MV-4-11 (cell line): Measurements from ENCODE around the gene PIAS4.
"Not testable (repeated sequence)": the region's sequence is repeated elsewhere in the genome, so short reads cannot be mapped to it uniquely, and the experiment has no call there.

Experiments used
- DNase-seq: peaks from one replicate; lab custom pipeline; 2025; lab: John Stamatoyannopoulos, UW

The PIAS4 gene

DNA sequence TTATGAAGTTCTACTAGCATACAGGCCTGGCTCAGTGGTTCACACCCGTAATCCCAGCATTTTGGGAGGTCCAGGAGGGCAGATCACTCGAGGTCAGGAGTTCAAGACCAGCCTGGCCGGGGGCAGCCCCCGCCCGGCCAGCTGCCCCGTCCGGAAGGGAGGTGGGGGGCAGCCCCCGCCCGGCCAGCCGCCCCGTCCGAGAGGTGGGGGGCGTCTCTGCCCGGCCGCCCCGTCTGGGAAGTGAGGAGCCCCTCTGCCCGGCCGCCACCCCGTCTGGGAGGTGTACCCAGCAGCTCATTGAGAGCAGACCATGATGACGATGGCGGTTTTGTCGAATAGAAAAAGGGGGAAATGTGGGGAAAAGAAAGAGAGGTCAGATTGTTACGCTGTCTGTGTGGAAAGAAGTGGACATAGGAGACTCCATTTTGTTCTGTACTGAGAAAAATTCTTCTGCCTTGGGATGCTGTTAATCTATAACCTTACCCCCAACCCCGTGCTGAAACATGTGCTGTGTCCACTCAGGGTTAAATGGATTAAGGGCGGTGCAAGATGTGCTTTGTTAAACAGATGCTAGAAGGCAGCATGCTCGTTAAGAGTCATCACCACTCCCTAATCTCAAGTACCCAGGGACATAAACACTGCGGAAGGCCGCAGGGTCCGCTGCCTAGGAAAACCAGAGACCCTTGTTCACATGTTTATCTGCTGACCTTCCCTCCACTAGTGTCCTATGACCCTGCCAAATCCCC, 8.7 kb upstream of the PIAS4 start:
- DNase-seq, result not testable (repeated sequence)

DNA sequence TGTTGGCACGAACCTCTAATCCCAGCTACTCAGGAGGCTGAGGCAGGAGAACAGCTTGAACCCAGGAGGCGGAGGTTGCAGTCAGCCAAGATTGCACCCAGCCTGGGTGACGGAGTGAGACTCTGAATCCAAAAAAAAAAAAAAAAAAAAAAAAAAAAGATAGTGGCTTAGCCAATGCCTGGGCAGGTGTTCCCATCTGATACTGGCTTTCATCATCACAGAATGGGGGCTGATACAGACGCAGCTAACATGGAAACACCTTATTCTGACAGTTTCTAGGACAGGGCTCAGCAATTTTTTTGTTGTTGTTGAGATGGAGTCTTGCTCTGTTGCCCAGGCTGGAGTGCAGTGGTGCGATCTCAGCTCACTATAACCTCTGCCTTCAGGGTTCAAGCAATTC, 6.7 kb upstream of the PIAS4 start:
- DNase-seq, result not testable (repeated sequence)

DNA sequence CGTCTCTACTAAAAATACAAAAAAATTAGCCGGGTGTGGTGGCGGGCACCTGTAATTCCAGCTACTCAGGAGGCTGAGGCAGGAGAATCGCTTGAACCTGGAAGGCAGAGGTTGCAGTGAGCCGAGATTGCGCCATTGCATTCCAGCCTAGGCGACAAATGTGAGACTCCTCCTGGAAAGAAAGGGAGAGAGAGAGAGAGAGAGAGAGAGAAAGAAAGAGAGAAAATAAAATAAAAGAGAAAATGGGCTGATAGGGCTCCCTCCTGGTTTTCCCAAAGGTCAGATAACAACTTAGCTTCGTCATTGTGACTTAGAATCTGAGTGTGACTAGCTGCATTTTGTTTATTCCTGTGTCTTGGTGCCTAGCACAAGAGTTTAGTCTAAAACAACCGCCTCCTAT, 2.1 kb upstream of the PIAS4 start:
- not testable (repeated sequence) for DNase-seq

DNA sequence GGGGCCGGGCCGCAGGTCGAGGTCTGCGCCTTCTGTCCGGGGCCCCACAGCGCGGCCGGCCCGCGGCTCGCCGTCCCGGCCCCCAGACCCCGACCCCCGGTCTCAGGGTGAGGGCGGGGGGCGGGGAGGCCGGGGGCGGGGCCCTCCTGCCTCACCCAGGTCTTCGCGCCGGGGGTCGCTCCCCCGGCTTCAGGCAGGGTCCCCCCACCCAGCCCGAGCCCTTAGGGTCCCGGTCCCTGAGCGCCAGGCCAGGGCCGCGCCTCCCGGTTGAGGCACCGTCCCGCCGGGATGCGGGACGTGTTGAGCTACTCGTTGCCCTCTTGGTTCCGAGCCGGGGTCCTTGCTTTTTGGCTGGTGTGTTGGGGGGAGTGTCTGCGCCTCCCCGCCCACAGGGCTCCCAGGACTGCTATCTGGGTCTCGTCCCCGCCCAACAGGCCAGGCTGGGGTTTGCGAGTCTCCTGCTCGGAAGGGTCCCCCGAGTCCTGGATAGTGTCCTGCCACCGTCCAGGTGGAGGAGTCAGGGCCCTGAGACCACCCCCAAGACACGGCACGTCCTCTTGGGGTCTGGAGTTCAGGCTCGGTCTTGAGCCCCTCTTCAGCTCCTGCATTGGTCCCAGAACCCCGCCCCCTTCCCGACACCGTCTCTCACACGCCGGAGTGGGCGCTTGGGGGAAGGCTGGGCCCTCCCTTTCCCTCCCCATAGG, 452 bp downstream of the PIAS4 start:
- no peak for DNase-seq

DNA sequence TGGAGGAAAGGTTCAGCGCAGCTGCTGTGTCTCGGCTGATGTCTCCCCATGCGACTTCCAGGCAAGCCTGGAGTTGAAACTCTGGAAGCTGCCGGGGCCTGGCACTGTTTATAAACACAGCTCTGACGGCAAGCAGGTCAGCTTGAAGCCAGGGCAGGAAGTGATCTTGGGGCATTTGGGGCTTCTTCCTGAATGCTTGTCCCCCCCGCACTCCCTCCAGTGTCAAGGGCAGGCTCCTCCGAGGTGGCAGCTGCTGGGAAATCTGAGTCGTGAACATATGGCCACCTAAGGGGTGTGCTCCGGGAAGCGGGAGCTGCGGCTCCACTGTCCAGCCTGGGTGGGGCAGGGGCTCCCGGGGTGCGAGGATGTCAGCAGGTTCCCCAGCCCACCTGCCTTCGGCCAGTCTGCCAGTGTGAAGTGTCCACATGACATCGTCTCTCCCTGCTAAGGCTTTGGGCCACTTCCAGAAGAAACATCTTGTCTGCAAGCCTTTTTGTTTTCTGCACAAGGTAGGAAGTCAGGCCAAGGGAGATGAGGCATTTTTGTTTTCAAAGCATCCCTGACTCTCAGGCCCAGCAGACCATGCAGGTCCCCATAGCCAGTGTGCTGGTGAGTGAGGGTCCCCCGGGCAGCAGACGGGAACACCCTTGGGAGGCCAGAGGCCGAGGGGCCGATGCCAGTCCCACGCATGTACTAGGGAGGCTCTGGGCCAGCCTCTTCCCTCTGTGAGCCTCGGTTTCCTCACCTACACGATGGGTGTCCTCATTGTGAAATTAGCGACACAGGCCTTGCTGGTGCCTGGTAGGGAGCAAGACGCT, 2.7 kb downstream of the PIAS4 start:
- DNase-seq, result no peak

DNA sequence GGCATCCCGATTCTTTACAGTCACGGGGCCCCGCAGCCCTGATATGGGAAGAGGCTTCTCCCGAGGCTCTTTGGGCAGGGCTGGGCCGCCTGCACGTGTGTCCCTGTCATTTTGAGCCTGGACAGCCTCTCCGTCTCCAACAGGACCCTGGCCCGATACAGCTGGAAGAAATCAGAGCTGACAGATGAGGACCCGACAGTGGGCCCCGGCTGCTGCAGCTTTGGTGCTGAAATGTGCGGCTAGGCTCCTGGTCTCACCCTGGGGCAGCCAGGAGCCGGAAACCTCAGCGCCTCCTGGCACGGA, 3.2 kb downstream of the PIAS4 start:
- DNase-seq, result no peak

DNA sequence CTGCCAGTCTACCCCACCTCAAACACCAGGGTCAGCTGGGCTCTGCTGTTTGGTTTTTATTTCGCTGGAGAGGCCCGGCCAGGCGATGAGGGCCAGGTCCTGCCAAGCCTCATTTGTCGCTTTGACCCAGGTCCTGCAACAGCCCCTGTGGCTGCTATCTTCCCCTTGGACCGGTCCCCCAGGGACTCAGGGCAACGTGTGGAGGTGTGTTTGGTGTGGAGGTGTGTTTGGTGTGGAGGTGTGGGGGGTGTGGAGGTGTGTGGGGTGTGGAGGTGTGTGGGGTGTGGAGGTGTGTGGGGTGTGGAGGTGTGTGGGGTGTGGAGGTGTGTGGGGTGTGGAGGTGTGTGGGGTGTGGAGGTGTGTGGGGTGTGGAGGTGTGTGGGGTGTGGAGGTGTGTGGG, 3.9 kb downstream of the PIAS4 start:
- not testable (repeated sequence) for DNase-seq

DNA sequence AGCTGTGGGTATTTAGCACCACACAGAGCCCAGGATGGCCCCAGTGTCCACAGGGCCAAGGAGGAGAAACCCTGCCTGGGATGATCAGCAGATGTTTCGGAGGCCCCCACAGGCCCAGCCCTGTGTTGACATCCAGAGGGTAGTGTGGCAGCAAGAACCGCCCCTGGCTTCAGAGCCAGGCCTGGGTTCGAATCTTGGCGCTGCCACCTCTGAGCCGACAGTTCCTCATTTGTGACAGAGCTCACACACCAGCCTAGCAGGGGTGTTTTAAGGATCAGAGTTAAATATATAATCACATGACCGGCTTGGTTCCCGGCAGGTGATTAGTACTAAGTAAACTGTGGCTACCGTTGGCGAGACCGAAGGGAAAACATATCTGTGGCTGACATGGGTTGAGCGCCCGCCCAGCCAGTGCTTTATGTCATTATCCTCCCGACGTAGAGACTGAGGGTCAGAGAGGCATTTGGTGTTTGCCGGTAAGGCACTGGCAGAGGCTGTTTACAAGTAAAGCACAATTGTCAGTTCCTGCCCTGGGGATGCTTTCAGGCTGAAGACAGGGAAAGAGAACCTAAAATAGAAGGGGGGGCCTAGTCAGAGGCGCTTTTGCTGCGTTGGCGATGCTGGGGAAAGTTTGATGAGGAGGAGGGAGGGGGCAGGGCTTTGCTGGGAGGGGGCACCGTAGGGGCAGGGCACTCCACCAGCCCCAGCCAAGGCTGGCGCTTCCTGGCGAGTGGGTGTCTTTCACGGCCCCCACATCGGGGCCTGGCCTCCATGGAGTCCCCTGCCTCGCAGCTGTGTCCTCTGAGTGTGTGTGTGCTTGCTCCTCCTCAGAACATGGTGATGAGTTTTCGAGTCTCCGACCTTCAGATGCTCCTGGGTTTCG, 4.8 kb downstream of the PIAS4 start:
- no peak for DNase-seq

DNA sequence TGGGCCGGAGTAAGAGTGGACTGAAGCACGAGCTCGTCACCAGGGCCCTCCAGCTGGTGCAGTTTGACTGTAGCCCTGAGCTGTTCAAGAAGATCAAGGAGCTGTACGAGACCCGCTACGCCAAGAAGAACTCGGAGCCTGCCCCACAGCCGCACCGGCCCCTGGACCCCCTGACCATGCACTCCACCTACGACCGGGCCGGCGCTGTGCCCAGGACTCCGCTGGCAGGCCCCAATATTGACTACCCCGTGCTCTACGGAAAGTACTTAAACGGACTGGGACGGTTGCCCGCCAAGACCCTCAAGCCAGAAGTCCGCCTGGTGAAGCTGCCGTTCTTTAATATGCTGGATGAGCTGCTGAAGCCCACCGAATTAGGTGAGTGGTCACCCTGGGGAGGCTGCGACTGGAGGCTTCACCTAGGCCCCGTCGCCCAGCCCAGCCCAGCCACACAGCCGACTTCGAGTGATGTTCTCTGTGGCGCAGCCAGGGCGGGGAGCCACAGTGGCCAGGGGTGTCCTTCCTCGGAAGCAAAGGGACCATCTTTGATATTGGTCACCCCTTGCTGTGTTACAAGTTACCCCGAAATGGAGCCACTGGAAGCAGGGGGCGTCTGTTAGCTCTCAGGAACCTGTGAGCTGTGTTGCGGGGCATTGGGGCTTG, 5.6 kb downstream of the PIAS4 start:
- DNase-seq, result no peak

DNA sequence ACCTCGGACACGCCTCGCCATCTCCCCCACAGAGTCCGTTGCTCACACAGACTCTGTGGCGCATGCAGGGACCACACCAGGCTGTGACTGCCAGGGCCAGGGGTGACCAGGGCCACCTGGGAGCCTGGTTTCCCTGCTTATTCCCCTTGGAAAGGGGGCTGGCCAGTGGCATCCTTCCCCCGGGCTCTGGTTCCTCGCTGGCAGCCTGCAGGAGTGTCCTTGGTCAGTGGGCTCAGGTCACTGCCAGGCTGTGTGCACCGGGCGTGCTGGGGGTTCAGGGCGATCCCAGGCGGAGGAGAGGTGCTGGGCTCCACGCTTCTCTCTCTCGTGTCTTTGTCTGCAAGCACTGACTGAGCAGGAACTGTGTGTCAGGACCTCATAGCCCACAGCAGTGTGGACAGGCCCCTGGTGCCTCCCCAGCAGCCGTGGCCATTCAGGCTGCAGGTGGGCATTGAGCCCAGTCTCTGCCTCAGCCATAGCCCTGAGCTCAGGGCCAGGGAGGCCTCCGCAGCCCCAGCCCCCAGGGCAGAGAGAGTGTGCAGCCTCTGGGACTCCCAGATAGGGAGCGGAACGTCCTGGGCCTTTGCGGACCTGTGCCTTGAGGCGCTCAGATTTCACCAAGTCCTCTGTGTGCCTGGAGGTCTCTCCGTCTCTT, 6.5 kb downstream of the PIAS4 start:
- no peak for DNase-seq

DNA sequence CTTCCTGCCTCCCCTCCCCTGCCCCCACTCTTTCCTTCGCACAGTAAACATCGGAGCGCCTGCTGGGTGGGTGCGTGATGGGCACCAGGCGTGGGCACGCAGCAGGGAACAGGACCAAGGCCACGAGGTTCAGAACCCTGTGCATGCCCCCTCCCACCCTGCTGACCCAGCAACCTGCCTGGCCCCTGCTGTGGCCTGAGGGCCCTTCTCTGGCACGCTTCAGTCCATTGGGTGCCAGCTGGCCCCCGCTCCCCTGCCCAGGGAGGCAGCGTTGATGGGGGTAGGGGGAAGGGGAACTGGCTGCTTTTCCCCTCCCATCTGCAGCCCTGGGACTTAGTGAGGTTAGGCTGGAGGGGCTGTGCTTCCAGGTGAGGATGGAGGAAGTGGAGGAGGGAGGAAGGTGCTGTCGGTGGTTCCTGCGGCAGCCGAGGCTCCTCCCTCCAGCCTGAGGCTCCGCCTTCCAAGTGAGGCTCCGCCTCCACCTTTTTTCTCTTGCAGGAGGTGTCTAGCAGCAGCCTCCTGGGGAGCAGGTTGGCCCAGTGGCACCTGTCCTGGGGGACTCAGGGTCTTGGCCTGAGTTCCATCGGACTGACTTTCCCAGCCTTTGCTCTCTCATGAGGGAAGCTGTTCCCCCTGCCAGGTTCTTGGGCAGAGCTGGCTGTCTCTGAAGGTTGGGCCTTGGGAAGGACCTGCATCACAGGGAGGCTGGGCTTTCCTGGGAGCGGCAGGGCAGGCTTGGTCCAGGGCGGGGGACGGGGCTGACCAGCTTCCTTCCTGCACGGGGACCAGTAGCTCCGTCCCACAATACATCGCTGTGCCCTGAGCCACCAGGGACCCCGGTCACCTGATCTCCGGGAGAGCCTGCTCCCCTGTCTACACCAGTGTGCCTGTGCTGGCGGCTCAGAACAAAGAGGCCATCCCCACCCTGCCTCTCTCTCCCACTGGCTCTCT, 7.3 kb downstream of the PIAS4 start:
- DNase-seq, result no peak

DNA sequence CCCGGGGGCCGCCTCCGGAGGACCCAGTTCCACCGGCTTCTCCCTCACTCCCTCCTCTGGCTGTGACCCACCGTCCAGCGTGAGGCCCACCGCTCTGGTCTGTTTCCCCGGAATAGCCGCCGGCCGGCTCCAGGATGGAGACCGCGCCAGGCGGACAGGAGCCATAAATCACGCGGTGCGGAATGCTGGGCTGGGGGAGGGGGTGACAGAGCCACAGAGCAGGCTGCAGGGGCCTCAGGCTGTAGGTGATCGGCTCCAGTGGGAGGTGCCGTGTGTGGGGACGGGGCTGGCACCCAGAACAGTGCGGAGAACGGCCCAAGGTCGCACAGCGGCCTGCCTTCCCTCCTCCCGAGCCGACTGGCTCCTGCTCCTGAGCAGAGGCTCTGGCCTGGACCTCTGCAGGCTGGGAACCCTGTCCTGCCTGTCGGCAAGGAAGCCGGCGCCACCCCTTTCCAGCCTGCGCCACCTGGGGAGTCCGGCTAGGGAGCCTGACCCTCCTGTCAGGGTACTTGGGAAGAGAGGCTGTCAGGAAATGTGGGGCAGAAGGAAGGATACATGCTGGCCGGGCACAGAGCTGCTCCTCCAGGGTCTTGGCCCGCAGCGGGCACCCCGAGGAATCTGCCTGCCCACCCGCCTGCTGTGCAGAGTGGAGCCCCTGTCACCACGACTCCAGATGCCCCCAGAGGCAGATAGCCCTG, 8.3 kb downstream of the PIAS4 start:
- DNase-seq, result no peak

DNA sequence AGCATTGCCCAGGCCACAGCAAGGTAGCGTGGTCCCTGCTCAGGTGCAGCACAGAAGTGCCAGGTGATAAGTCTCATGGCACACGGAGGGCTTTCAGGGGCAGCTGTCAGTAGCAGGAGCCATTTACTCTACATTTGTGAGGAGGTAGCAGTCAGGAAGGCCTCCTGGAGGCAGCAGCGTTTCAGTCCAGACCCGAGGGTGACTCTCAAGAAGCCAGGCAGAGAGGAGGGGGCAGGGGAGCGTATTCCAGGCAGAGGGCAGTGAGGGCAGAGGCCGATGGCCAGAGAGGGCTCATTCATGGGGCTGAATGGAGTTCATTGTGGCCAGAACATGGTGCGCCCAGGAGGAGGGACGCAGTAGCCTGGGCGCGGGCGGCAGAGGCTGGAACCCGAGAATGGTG, 8.9 kb downstream of the PIAS4 start:
- DNase-seq, result no peak

DNA sequence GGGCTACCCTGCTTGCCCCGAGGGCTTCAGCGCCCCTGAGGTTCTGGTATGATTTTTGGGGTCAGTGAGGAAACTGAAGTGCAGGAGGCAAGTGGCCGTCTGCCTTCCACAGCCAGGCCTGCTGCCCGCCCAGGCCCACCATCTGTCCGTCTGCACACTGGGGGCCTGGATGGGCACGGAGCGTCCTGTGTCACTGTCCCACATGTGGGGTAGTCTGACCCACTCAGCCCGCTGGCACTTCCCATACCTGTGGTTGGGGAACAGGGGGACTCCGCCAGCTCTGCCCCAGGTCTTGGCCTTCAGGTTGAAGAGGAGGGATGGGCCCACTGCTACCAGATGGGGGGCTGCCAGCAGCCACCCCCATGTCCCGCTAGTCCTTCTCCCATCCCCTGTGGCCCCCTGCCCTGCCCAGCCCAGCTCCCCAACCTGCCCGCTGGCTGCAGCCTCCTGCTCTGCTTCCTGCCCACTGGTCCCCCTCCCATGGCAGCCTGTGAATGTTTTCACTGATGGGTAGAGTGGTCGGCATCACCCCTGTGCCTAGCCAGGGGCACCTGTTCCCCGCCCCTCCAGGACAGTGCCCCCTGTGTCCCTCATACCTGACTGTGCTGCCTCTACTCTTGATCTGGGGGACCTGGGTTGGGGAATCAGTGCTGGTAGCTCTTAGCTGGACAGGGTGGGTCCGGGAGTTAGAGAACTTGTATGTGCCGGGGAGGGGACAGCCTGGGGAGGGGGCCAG, 9.5 kb downstream of the PIAS4 start:
- no peak for DNase-seq

DNA sequence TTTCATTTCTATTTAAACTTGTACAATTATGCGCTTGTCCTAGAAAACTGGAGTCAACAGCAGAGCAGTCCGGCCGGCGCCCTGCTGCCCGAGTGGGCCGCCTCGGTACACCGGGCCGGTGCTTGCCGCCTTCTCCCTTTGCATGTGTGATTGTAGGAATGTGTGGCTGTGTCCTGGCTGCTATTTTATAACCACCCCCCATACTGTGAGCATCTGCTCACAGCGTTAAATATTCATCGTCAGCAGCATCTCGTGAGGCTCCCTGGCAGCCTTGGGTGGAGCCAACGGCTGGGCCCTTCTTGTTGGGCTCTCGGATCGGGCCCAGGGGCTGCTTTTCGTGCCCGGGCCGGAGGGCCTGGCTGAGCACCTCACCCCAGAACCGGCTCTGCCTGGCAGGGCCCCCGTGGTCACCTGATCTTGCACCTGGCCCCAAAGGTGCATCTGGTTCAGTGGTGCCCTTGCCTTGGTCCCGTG, 10.6 kb downstream of the PIAS4 start:
- DNase-seq, result no peak

DNA sequence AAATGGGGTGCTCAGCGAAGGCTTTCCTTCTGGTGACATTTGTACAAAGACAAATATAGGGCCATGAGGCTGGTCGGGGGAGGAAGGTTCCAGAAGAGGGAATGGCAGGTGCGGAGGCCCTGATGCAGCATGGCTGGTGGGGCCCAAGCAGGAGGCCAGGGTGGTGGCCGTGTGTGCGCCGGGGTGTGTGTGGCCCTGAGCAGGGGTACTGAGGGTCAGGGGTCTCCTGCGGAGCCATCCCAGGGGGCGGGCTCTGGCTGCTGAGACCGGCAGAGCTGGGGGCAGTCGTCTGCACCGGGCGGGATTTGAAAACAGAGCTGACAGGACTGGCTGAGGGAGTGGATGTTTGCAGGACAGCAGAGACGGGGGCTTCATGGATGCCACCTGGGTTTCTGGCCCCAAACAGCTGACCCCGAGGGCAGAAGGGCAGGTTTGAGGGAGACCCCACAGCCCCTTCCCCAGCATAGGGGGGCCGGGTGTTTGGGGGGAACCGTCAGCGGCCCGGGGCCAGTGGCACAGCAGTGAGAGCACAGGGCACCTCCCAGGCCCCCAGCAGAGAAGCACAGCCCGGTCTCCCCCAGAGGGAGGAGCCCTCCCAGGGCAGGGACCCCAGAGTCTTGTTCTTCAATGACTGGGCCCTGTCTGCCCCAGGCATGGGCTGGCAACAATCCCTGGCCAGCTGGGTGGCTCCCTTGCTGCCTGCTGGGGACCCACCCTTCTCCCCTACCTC, 11.4 kb downstream of the PIAS4 start:
- DNase-seq, result no peak

DNA sequence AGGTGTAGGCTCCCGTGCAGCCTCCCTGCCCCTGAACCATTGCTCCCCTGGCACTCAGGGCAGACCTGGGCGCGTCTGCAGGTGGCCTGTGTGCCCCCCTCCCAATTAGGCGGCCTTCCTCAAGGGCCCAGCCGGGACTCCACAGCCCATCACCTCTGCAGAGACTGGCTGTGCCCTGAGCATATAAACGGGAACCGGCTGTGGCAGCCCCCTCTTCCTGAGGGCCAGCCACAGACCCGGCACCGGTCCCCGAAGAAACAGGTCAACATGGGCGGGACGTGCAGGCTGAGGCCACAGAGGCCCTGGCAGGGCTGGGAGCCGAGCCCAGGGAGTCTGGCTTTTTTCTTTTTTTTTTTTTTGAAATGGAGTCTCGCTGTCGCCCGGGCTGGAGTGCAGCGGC, 12.0 kb downstream of the PIAS4 start:
- no peak for DNase-seq
